ENCODE results near the gene CHTOP.

The CHTOP gene

GRCh38 chr1:153614189-153614900 lies 19.5 kb upstream of the CHTOP start:
- no peaks in the 10 kb centered on the region for H3K9me3 ChIP-seq (ENCODE audit: low read length)
- no peaks in the 10 kb centered on the region for H4K20me1 ChIP-seq (ENCODE audit: insufficient read depth, low read length)
- no peaks in the 10 kb centered on the region for H3K4me1 ChIP-seq (ENCODE audit: insufficient read depth, low read length, severe bottlenecking)
- H3K4me2 ChIP-seq (ENCODE audit: low read length): no peak overlapping the region
- no peaks in the 10 kb centered on the region for H3K79me2 ChIP-seq (ENCODE audit: insufficient read depth, low read length)
- H3K9me2 ChIP-seq (ENCODE audit: low read depth, low read length): no peaks in the 10 kb centered on the region
- no peaks in the 10 kb centered on the region for H3K27me3 ChIP-seq (ENCODE audit: insufficient read depth, low read length)
- no peak overlapping the region for H3K4me3 ChIP-seq (ENCODE audit: low read depth, low read length, poor library complexity, severe bottlenecking)
- H2AFZ ChIP-seq (ENCODE audit: low read length): no peak overlapping the region
- no peaks in the 10 kb centered on the region for H3F3A ChIP-seq (ENCODE audit: insufficient read depth, low read length)
- TF ChIP-seq EZH2 (IDR thresholded peaks at IDR 0.05; ENCODE audit: borderline replicate concordance, low read length) (no peak), CTCF (IDR thresholded peaks at IDR 0.05; ENCODE audit: low read length) (no peak)
- H3K9ac ChIP-seq (ENCODE audit: low read length): no peak overlapping the region
- H3K27ac ChIP-seq (ENCODE audit: low read depth, low read length, poor library complexity, severe bottlenecking): no peak overlapping the region
- no peaks in the 10 kb centered on the region; the same call in 1 of the 2 replicates for H3K36me3 ChIP-seq (ENCODE audit: insufficient read depth, low read length)

- Histone ChIP-seq H4K20me1 (ENCODE audit: insufficient read depth, low read length) (no peaks in the 10 kb centered on the region), H3K4me3 (ENCODE audit: low read depth, low read length, poor library complexity, severe bottlenecking) (no peak overlapping the region), H3K4me1 (ENCODE audit: insufficient read depth, low read length, severe bottlenecking) (no peaks in the 10 kb centered on the region), H3K4me2 (ENCODE audit: low read length) (no peak overlapping the region), H3K9me2 (ENCODE audit: low read depth, low read length) (no peaks in the 10 kb centered on the region), H3K27me3 (ENCODE audit: insufficient read depth, low read length) (no peaks in the 10 kb centered on the region), H3F3A (ENCODE audit: insufficient read depth, low read length) (no peaks in the 10 kb centered on the region), H3K36me3 (ENCODE audit: insufficient read depth, low read length) (no peaks in the 10 kb centered on the region; the same call in 1 of the 2 replicates), H3K9me3 (ENCODE audit: low read length) (no peaks in the 10 kb centered on the region), H3K27ac (ENCODE audit: low read depth, low read length, poor library complexity, severe bottlenecking) (no peak overlapping the region), H3K9ac (ENCODE audit: low read length) (no peak overlapping the region), H2AFZ (ENCODE audit: low read length) (no peak overlapping the region), H3K79me2 (ENCODE audit: insufficient read depth, low read length) (no peaks in the 10 kb centered on the region)
- TF ChIP-seq CTCF (IDR thresholded peaks at IDR 0.05; ENCODE audit: low read length) (no peak), EZH2 (IDR thresholded peaks at IDR 0.05; ENCODE audit: borderline replicate concordance, low read length) (no peak)
Observed at GRCh38 chr1:153614906-153615305, 19.0 kb upstream of the CHTOP start.

GRCh38 chr1:153615406-153615805 lies 18.5 kb upstream of the CHTOP start:
- no peaks in the 10 kb centered on the region for H3K9me3 ChIP-seq (ENCODE audit: low read length)
- H3K27ac ChIP-seq (ENCODE audit: low read depth, low read length, poor library complexity, severe bottlenecking): no peak overlapping the region
- H3F3A ChIP-seq (ENCODE audit: insufficient read depth, low read length): no peaks in the 10 kb centered on the region
- no peak overlapping the region for H2AFZ ChIP-seq (ENCODE audit: low read length)
- H3K4me1 ChIP-seq (ENCODE audit: insufficient read depth, low read length, severe bottlenecking): no peaks in the 10 kb centered on the region
- no peaks in the 10 kb centered on the region; the same call in 1 of the 2 replicates for H3K36me3 ChIP-seq (ENCODE audit: insufficient read depth, low read length)
- no peak overlapping the region for H3K9ac ChIP-seq (ENCODE audit: low read length)
- TF ChIP-seq EZH2 (IDR thresholded peaks at IDR 0.05; ENCODE audit: borderline replicate concordance, low read length) (no peak), CTCF (IDR thresholded peaks at IDR 0.05; ENCODE audit: low read length) (no peak)
- no peak overlapping the region for H3K4me3 ChIP-seq (ENCODE audit: low read depth, low read length, poor library complexity, severe bottlenecking)
- H3K9me2 ChIP-seq (ENCODE audit: low read depth, low read length): no peaks in the 10 kb centered on the region
- no peaks in the 10 kb centered on the region for H4K20me1 ChIP-seq (ENCODE audit: insufficient read depth, low read length)
- H3K4me2 ChIP-seq (ENCODE audit: low read length): no peak overlapping the region
- no peaks in the 10 kb centered on the region for H3K27me3 ChIP-seq (ENCODE audit: insufficient read depth, low read length)
- H3K79me2 ChIP-seq (ENCODE audit: insufficient read depth, low read length): no peaks in the 10 kb centered on the region
